Activated T-helper 1 cell treated with anti-CD3 and anti-CD28 coated beads, Interleukin-2, amount 50 U/mL, for 16 hours (primary cell): ENCODE data around the gene KRTAP5-11.
"Not testable (repeated sequence)": the region's sequence is repeated elsewhere in the genome, so short reads cannot be mapped to it uniquely, and the experiment has no call there.

Source experiments
- DNase-seq, 2 donors: peaks; one replicate each; pipeline ENCODE4 v3.0.0-alpha.2; 2020; ENCODE audit warnings: low read depth in 1 of 2, low spot score in 1 of 2

Gene KRTAP5-11

DNA sequence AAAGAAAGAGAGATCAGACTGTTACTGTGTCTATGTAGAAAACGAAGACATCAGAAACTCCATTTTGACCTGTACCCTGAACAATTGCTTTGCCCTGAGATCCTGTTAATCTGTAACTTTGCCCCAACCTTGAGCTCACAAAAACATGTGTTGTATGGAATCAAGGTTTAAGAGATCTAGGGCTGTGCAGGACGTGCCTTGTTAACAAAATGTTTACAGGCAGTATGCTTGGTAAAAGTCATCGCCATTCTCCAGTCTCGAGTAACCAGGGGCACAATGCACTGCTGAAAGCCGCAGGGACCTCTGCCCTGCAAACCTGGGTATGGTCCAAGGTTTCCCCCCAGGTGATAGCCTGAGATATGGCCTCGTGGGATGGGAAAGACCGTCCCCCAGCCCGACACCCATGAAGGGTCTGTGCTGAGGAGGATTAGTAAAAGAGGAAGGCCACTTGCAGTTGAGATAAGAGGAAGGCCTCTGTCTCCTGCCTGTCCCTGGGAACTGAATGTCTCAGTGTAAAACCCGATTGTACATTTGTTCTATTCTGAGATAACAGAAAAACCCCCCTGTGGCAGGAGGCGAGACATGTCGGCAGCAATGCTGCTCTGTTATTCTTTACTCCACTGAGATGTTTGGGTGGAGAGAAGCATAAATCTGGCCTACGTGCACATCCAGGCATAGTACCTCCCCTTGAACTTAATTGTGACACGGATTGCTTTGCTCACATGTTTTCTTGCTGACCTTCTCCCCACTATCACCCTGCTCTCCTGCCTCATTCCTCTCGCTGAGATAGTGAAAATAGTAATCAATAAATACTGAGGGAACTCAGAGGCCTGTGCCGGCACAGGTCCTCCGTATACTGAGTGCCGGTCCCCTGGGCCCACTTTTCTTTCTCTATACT, 47.7 kb downstream of the KRTAP5-11 start:
- DNase-seq = not testable (repeated sequence)

GRCh38 chr11:71532036-71532610, 50.6 kb downstream of the KRTAP5-11 start:
- DNase-seq = no peak
